HS-27A (cell line): Measurements from ENCODE around the gene FSHR.
A peak's percentile ranks its signal among the peaks of the same experiment; 100 is the strongest.

Experiments
- DNase-seq: peaks from one replicate; pipeline ENCODE4 v3.0.0-alpha.2; 2012; ENCODE audit warnings: low read depth, missing footprints

FSHR gene

GRCh38 chr2:48954311-48954710 lies 200.0 kb downstream of the FSHR start:
- no peak for DNase-seq

- no peak for DNase-seq
Measured at GRCh38 chr2:48952614-48953013, 201.7 kb downstream of the FSHR start.

DNA sequence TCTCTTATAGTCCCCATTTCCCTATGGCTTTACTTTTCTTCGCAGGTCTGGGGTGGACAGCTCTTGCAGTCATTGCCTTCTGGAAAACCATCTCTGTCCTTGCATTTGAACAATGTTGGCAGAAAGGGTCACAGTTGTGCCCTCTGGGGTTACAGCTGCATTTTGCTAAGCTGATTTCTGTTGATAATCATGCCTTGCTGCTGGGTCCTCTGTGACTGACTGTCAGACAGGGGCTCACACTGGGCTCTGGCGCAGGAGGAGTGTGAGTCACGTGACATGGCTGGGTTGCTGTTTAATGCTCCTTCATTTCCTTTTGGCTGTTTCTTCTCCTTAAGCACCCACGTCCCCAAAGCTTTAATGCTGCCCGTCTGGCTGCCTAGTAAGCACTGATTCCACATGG lies 202.2 kb downstream of the FSHR start:
- no peak for DNase-seq

DNA sequence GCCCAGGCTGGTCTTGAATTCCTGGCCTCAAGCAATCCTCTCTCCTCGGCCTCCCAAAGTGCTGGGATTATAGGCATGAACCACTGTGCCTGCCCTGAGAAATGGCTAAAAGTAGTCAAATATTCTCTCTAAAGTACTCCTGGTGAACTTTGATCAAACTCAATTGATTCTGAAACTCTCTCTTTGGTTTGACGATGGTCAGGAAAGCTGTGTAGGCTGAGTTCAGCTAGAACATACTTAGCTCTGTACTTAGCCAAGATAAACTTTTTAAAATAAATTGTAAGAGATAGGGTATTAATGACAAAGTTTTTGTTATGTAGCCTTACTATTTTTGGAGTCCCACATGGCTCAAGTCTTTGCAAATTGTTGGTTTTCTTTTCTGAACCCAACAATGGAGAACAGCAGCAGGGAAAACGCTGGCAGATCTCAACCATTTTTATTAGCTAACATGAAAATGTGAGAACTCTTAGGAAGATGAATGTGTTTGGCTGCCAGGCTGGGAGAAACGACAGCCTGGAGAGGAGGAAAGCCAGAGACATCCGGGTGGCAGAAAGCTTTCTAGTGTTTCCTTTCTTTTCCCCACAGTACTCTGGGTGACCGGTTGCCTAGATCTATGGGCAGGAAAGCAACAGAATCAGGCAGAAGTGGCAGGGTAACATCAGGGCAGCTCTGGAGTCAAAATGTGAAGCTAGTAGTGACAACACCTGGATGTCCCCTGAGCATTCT lies 205.8 kb downstream of the FSHR start:
- DNase-seq, result no peak

DNA sequence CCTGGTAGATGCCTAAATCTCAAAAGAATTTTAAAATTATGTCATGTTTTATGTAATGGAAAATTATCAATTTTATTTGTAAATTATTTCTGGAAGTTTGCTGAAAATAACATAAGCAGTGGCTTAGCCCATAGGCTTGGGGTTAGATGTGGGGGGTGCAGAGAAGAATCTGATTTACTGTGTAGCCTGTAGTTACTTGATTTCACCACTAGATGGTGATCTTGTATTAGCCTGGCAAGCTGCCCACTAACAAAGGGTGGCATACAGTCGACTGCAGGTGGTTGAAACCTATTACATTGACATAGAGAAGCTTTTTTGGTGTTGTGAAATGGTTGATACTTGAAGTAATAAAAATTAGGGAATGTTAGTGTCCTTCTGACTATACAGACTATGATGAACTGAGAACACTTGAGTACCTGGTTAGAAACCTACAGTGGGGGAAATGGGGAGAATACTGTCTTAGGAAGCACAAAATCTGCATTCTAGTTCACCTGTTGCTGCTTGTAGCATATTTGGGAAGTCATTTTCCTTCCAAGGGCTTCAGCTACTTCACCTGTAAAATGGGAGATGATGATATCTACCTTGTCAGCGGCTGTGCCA lies 207.8 kb downstream of the FSHR start:
- peak; percentile 34 for DNase-seq

DNA sequence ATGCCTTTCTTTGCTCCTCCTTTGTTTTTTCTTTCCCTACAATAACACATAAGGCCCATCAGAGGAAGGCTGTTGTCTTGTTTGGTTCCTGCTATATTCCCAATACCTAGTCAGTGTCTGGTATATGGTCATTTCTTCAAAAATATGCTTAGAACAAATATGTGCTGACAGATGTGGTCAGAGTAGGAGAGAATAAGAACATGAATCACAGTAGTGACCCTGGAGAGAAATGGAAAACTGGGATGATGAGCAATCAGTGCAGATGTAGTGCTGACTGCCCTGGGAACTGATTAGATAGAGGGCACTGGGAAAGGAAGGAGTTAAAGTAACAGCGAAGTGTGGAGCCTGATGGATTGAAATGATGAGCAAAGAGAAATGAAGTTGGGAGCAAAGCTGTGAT lies 209.4 kb downstream of the FSHR start:
- DNase-seq, result no peak

DNA sequence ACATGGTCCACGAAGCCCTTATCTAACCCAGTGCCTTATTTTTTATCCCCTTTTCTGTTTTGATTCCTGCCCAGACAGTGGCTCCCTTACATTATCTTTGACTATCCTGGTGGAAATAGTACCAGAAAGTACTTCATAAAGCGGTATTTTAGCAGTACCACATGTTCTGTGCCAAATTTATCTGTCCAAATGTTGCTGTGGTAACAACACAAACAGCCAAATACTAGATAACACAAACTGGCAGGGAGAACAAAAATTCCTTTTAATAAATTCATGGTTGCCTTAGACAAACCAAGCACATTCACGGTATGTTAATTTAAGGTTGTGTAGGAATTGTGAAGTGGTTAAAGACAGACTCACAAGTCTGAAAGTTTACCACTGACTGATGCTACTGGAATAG lies 210.9 kb downstream of the FSHR start:
- DNase-seq, result no peak

- no peak for DNase-seq
Measured at GRCh38 chr2:48941908-48942307, 212.4 kb downstream of the FSHR start.

- DNase-seq, result no peak
Measured at GRCh38 chr2:48941456-48941855, 212.9 kb downstream of the FSHR start.

DNA sequence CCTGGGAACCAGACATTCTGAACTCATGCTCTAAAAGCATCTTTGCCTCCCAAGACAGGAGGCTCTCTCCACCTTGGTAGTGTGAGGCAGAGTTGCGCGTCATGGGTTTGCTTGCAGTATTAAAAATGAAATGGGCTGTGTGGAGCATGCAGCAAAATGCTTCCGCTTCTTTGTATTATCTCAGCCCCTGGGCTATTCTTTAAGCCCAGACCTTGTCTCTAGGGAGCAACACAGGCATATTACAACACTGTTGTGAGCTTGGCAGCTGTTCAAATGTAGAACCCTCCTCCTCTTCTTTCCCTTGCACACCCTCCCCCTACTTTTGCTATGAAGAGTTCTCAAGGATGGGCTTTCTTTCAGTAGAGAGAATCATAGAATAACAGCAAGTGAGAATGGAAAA lies 213.7 kb downstream of the FSHR start:
- no peak for DNase-seq

- DNase-seq, result no peak
Measured at GRCh38 chr2:48939232-48939631, 215.1 kb downstream of the FSHR start.

GRCh38 chr2:48938231-48938630 lies 216.1 kb downstream of the FSHR start:
- DNase-seq, result no peak

GRCh38 chr2:48934807-48935206 lies 219.5 kb downstream of the FSHR start:
- no peak for DNase-seq

- DNase-seq, result no peak
Measured at GRCh38 chr2:48933828-48934497, 220.4 kb downstream of the FSHR start.

GRCh38 chr2:48932667-48933066 lies 221.6 kb downstream of the FSHR start:
- no peak for DNase-seq

GRCh38 chr2:48929571-48930301 lies 224.6 kb downstream of the FSHR start:
- no peak for DNase-seq

DNA sequence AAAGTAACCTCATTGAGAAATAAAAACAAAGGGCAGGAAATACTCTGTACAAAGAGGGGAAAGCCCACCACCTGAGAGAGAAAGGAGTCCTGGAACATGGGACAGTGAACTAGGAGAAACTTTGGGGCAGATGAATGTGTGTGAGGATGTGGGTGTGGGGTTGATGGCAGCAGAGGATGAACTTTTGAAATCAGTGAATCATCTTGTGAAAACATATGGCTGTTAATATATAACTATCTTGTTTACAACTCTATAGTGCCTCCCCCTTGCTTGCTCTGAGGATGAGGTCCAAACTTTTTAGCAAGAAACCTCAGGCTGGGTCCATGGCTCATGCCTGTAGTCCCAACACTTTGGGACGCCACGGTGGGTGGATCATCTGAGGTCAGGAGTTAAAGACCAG lies 227.0 kb downstream of the FSHR start:
- no peak for DNase-seq

DNA sequence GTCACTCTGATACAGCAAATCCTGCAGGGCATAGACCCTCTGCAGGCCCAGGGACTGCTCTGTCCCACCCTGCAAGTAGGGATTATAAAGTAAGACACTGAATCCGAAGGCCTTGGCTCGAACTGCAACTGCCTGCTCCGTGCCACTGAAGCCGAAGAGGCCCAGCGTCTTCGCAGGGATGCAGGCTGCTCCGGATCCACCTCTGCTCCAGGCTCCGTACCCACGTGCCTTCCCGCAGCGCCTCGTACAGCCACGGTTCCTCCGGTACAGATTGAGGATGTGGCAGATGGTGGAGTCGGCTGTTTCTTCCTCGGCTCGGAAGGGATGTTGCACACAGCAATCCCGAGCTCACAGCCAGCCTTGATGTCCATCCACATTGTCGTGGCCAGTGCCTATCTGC lies 238.4 kb downstream of the FSHR start:
- DNase-seq, result no peak

- DNase-seq, result no peak
Measured at GRCh38 chr2:48915227-48915626, 239.1 kb downstream of the FSHR start.

DNA sequence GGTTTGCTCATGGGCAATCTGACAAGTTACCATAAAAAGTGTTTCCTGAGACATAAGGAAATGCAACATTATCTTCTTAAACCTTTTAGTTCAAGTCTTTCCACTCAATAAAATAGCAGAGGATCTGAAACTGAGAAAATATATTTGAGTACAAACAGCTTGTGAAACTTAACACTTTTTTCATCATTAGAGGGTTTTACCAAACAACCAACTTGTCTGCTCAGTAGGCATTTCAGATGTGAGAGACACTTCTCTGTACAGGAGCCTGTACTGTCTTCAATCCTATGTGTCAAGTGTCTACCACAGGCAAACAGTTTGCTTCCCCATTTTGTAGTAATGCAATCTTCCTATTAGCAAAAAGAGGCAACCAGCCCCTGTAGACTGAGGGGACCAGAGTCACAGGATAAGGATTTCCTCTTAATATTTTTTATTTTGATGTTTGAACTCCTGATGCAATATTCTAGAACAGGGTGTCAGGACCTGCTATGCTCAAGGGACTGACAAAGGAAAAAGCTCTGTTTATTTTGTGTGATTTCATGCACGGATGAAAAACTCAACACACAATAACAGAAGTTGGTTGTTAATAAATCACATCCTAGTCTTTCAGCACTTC lies 239.7 kb downstream of the FSHR start:
- no peak for DNase-seq
